ENCODE data around the gene MSANTD3. TPM values are rescaled to one million over a fixed set of nuclear protein-coding genes. Genes with fewer than 3 reads are reported as not detected.
"Not testable (repeated sequence)": the region's sequence is repeated elsewhere in the genome, so short reads cannot be mapped to it uniquely, and the experiment has no call there.

The MSANTD3 gene
- total RNA-seq, 2 donors from 2014 or later, result 9.2 to 19.6 TPM

GRCh38 chr9:100437860-100438805 lies 11.2 kb downstream of the MSANTD3 start:
- ATAC-seq (peak; percentile 81), DNase-seq (peak; percentile 30 to 56 (median 32))
- Mint-ChIP-seq H3K4me1 (peaks cover 14% of the 10 kb centered on the region), H3K36me3 (ENCODE audit: low read depth) (peaks cover 2% of the 10 kb centered on the region), H3K27ac (peak overlapping the region; percentile 53), H3K4me3 (peak overlapping the region; percentile 21), H3K27me3 (no peaks in the 10 kb centered on the region)
- no peaks in the 10 kb centered on the region for H3K9me3 ChIP-seq (ENCODE audit: control insufficient read depth, low read length, poor library complexity, severe bottlenecking)

- DNase-seq, result no peak
- Mint-ChIP-seq H3K27ac (no peak overlapping the region), H3K36me3 (ENCODE audit: low read depth) (no peaks in the 10 kb centered on the region), H3K4me1 (peaks cover 11% of the 10 kb centered on the region), H3K27me3 (no peaks in the 10 kb centered on the region), H3K4me3 (no peak overlapping the region)
- ATAC-seq, result no peak
- no peaks in the 10 kb centered on the region for H3K9me3 ChIP-seq (ENCODE audit: control insufficient read depth, low read length, poor library complexity, severe bottlenecking)
Measured at GRCh38 chr9:100440071-100440470, 13.1 kb downstream of the MSANTD3 start.

GRCh38 chr9:100440487-100440886 lies 13.5 kb downstream of the MSANTD3 start:
- peaks cover 11% of the 10 kb centered on the region for H3K4me1 Mint-ChIP-seq
- ATAC-seq; H3K27ac Mint-ChIP-seq; DNase-seq; H3K27me3 Mint-ChIP-seq; H3K36me3 Mint-ChIP-seq (ENCODE audit: low read depth); H3K9me3 ChIP-seq (ENCODE audit: control insufficient read depth, low read length, poor library complexity, severe bottlenecking); H3K4me3 Mint-ChIP-seq: not testable (repeated sequence)

- H3K27ac Mint-ChIP-seq, result no peak overlapping the region
- H3K9me3 ChIP-seq (ENCODE audit: control insufficient read depth, low read length, poor library complexity, severe bottlenecking), result no peaks in the 10 kb centered on the region
- no peaks in the 10 kb centered on the region for H3K27me3 Mint-ChIP-seq
- ATAC-seq, result no peak
- peak overlapping the region; percentile 70 for H3K4me3 Mint-ChIP-seq
- no peaks in the 10 kb centered on the region for H3K36me3 Mint-ChIP-seq (ENCODE audit: low read depth)
- peaks cover 12% of the 10 kb centered on the region for H3K4me1 Mint-ChIP-seq
- DNase-seq, result no peak
Measured at GRCh38 chr9:100441911-100442361, 15.0 kb downstream of the MSANTD3 start.

GRCh38 chr9:100443781-100444768 lies 17.1 kb downstream of the MSANTD3 start:
- no peaks in the 10 kb centered on the region for H3K27me3 Mint-ChIP-seq
- H3K36me3 Mint-ChIP-seq (ENCODE audit: low read depth), result no peaks in the 10 kb centered on the region
- peaks cover 5% of the 10 kb centered on the region for H3K4me1 Mint-ChIP-seq
- H3K4me3 Mint-ChIP-seq, result no peak overlapping the region
- H3K9me3 ChIP-seq (ENCODE audit: control insufficient read depth, low read length, poor library complexity, severe bottlenecking), result no peaks in the 10 kb centered on the region
- no peak overlapping the region for H3K27ac Mint-ChIP-seq
- DNase-seq (no peak), ATAC-seq (no peak)

GRCh38 chr9:100445161-100445902 lies 18.4 kb downstream of the MSANTD3 start:
- H3K36me3 Mint-ChIP-seq (ENCODE audit: low read depth), result peaks cover 4% of the 10 kb centered on the region
- ATAC-seq (no peak), DNase-seq (no peak)
- H3K27ac Mint-ChIP-seq, result no peak overlapping the region
- no peak overlapping the region for H3K4me3 Mint-ChIP-seq
- H3K27me3 Mint-ChIP-seq, result no peaks in the 10 kb centered on the region
- H3K4me1 Mint-ChIP-seq, result peaks cover 11% of the 10 kb centered on the region
- no peaks in the 10 kb centered on the region for H3K9me3 ChIP-seq (ENCODE audit: control insufficient read depth, low read length, poor library complexity, severe bottlenecking)

GRCh38 chr9:100445903-100446549 lies 19.1 kb downstream of the MSANTD3 start:
- Mint-ChIP-seq H3K4me3 (no peak overlapping the region), H3K27ac (no peak overlapping the region), H3K27me3 (no peaks in the 10 kb centered on the region), H3K4me1 (peaks cover 11% of the 10 kb centered on the region), H3K36me3 (ENCODE audit: low read depth) (peaks cover 7% of the 10 kb centered on the region)
- no peak for ATAC-seq
- no peaks in the 10 kb centered on the region for H3K9me3 ChIP-seq (ENCODE audit: control insufficient read depth, low read length, poor library complexity, severe bottlenecking)
- no peak for DNase-seq

GRCh38 chr9:100447041-100447440 lies 20.1 kb downstream of the MSANTD3 start:
- peaks cover 11% of the 10 kb centered on the region for H3K36me3 Mint-ChIP-seq (ENCODE audit: low read depth)

GRCh38 chr9:100448266-100448665 lies 21.3 kb downstream of the MSANTD3 start:
- Mint-ChIP-seq H3K4me1 (peaks cover 11% of the 10 kb centered on the region), H3K4me3 (no peak overlapping the region), H3K36me3 (ENCODE audit: low read depth) (peaks cover 11% of the 10 kb centered on the region), H3K27ac (no peak overlapping the region), H3K27me3 (no peaks in the 10 kb centered on the region)
- DNase-seq (no peak), ATAC-seq (no peak)
- no peaks in the 10 kb centered on the region for H3K9me3 ChIP-seq (ENCODE audit: control insufficient read depth, low read length, poor library complexity, severe bottlenecking)

More at GRCh38 chr9:100447041-100447440, 20.1 kb downstream of the MSANTD3 start:
- H3K27ac Mint-ChIP-seq, result no peak overlapping the region
- no peaks in the 10 kb centered on the region for H3K9me3 ChIP-seq (ENCODE audit: control insufficient read depth, low read length, poor library complexity, severe bottlenecking)
- ATAC-seq (no peak), DNase-seq (no peak)
- no peak overlapping the region for H3K4me3 Mint-ChIP-seq
- peaks cover 11% of the 10 kb centered on the region for H3K4me1 Mint-ChIP-seq
- no peaks in the 10 kb centered on the region for H3K27me3 Mint-ChIP-seq

GRCh38 chr9:100449420-100449819 lies 22.5 kb downstream of the MSANTD3 start:
- H3K36me3 Mint-ChIP-seq (ENCODE audit: low read depth), result peaks cover 16% of the 10 kb centered on the region
- H3K27ac Mint-ChIP-seq, result peak overlapping the region; percentile 3
- ATAC-seq, result no peak

GRCh38 chr9:100452894-100453293 lies 26.0 kb downstream of the MSANTD3 start:
- no peak for ATAC-seq
- DNase-seq, result no peak
- no peak overlapping the region for H3K27ac Mint-ChIP-seq
- no peaks in the 10 kb centered on the region for H3K9me3 ChIP-seq (ENCODE audit: control insufficient read depth, low read length, poor library complexity, severe bottlenecking)
- H3K4me3 Mint-ChIP-seq, result no peak overlapping the region
- peaks cover 16% of the 10 kb centered on the region for H3K36me3 Mint-ChIP-seq (ENCODE audit: low read depth)
- H3K4me1 Mint-ChIP-seq, result peaks cover 6% of the 10 kb centered on the region
- H3K27me3 Mint-ChIP-seq, result no peaks in the 10 kb centered on the region

More at GRCh38 chr9:100449420-100449819, 22.5 kb downstream of the MSANTD3 start:
- Mint-ChIP-seq H3K4me3 (no peak overlapping the region), H3K4me1 (peaks cover 8% of the 10 kb centered on the region), H3K27me3 (no peaks in the 10 kb centered on the region)
- no peaks in the 10 kb centered on the region for H3K9me3 ChIP-seq (ENCODE audit: control insufficient read depth, low read length, poor library complexity, severe bottlenecking)
- no peak for DNase-seq

- peaks cover 3% of the 10 kb centered on the region for H3K4me1 Mint-ChIP-seq
- H3K36me3 Mint-ChIP-seq (ENCODE audit: low read depth), result peaks cover 13% of the 10 kb centered on the region
- DNase-seq (no peak), ATAC-seq (no peak)
- H3K4me3 Mint-ChIP-seq, result no peak overlapping the region
- H3K9me3 ChIP-seq (ENCODE audit: control insufficient read depth, low read length, poor library complexity, severe bottlenecking), result no peaks in the 10 kb centered on the region
- H3K27me3 Mint-ChIP-seq, result no peaks in the 10 kb centered on the region
- no peak overlapping the region for H3K27ac Mint-ChIP-seq
Measured at GRCh38 chr9:100455470-100455869, 28.5 kb downstream of the MSANTD3 start.
